IPS-20b (cell line): ENCODE data around the gene WNT4.
"Not testable (repeated sequence)": the region's sequence is repeated elsewhere in the genome, so short reads cannot be mapped to it uniquely, and the experiment has no call there.

Source experiments
- H3K27ac ChIP-seq: one replicate; pipeline ENCODE4 v1.5.1; 2013; ENCODE audit warnings: low read length
- H3K27me3 ChIP-seq: 2 replicates; pipeline ENCODE4 v1.6.1; 2013; ENCODE audit warnings: mild to moderate bottlenecking, low read length, inconsistent platforms; ENCODE audit not compliant: insufficient read depth
- H3K36me3 ChIP-seq: 2 replicates; pipeline ENCODE4 v1.6.1; 2013; ENCODE audit warnings: low read depth, mild to moderate bottlenecking, inconsistent platforms, low read length, moderate library complexity; ENCODE audit not compliant: insufficient read depth
- H3K4me1 ChIP-seq: 2 replicates; pipeline ENCODE4 v1.6.1; 2013; ENCODE audit warnings: mild to moderate bottlenecking, control low read depth, inconsistent platforms, low read length, moderate library complexity; ENCODE audit not compliant: insufficient read depth
- H3K4me3 ChIP-seq: 2 replicates; pipeline ENCODE4 v1.5.1; 2013; ENCODE audit warnings: mild to moderate bottlenecking, low read length, inconsistent platforms
- H3K9ac ChIP-seq: 2 replicates; pipeline ENCODE4 v1.6.1; 2013; ENCODE audit warnings: low read depth, mild to moderate bottlenecking, inconsistent platforms, low read length, moderate library complexity
- H3K9me3 ChIP-seq: 2 replicates; pipeline ENCODE4 v1.6.1; 2013; ENCODE audit warnings: mild to moderate bottlenecking, low read depth, low read length, inconsistent platforms; ENCODE audit not compliant: insufficient read depth

Gene WNT4

DNA sequence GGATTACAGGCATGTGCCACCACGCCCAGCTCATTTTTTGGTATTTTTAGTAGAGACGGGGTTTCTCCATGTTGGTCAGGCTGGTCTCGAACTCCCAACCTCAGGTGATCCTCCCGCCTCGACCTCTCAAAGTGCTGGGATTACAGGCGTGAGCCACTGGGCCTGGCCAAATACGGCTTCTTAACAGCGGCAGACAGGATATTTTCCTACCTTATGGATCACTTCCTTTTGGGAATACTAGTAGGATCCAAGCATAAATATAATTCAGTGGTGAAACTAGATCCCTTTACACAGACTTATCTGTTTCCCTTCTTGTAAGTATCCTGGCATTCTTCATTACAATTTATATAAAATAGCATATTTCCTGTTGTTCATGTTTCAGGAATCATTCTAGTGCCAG is 40.9 kb downstream of the WNT4 start:
- H3K27me3 ChIP-seq = no peaks in the 10 kb centered on the region
- H3K36me3 ChIP-seq = peaks cover 24% of the 10 kb centered on the region
- H3K9me3 ChIP-seq = no peaks in the 10 kb centered on the region
- H3K27ac ChIP-seq = no peak overlapping the region
- no peaks in the 10 kb centered on the region for H3K4me1 ChIP-seq
- H3K9ac ChIP-seq = no peak overlapping the region
- H3K4me3 ChIP-seq = no peak overlapping the region

GRCh38 chr1:22101199-22101598 is 41.7 kb downstream of the WNT4 start:
- Histone ChIP-seq H3K27ac (no peak overlapping the region), H3K36me3 (peaks cover 32% of the 10 kb centered on the region)

GRCh38 chr1:22100168-22100567 is 42.7 kb downstream of the WNT4 start:
- Histone ChIP-seq H3K27ac (no peak overlapping the region), H3K4me1 (no peaks in the 10 kb centered on the region), H3K27me3 (no peaks in the 10 kb centered on the region), H3K36me3 (peaks cover 38% of the 10 kb centered on the region), H3K9ac (no peak overlapping the region), H3K9me3 (no peaks in the 10 kb centered on the region), H3K4me3 (no peak overlapping the region)

More at GRCh38 chr1:22101199-22101598, 41.7 kb downstream of the WNT4 start:
- no peaks in the 10 kb centered on the region for H3K27me3 ChIP-seq
- no peaks in the 10 kb centered on the region for H3K4me1 ChIP-seq
- H3K4me3 ChIP-seq = no peak overlapping the region
- H3K9me3 ChIP-seq = no peaks in the 10 kb centered on the region
- H3K9ac ChIP-seq = no peak overlapping the region

- H3K4me3 ChIP-seq = no peak overlapping the region
- H3K36me3 ChIP-seq = peaks cover 46% of the 10 kb centered on the region
- H3K27me3 ChIP-seq = no peaks in the 10 kb centered on the region
- H3K9me3 ChIP-seq = no peaks in the 10 kb centered on the region
- no peak overlapping the region for H3K27ac ChIP-seq
- no peaks in the 10 kb centered on the region; the same call in 1 of the 2 replicates for H3K4me1 ChIP-seq
- H3K9ac ChIP-seq = no peak overlapping the region
Measured at GRCh38 chr1:22098752-22099151, 44.1 kb downstream of the WNT4 start.

DNA sequence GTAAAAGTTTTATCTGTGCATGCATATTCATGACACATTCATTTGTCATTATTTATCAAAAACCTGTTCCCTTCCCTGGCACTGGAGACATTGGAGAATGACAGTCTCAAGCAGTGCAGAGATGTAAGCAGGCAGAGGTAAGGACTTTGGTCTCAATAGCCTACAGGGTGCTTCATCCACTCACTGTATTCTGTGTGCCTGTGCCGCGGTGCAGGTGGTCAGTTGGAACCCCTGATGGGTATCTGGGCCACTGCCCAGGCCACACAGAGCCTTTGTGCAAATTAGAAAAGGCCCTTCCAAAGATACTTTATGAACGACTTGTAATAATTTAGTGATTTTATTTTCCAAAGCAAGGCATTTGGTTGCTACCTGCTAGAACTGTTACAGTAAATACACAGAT is 46.4 kb downstream of the WNT4 start:
- no peak overlapping the region for H3K9ac ChIP-seq
- no peaks in the 10 kb centered on the region for H3K27me3 ChIP-seq
- peaks cover 12% of the 10 kb centered on the region for H3K4me1 ChIP-seq
- peaks cover 54% of the 10 kb centered on the region for H3K36me3 ChIP-seq
- no peaks in the 10 kb centered on the region for H3K9me3 ChIP-seq
- no peak overlapping the region for H3K4me3 ChIP-seq
- H3K27ac ChIP-seq = no peak overlapping the region

- Histone ChIP-seq H3K36me3 (peaks cover 51% of the 10 kb centered on the region), H3K9ac (no peak overlapping the region), H3K27ac (no peak overlapping the region), H3K9me3 (no peaks in the 10 kb centered on the region), H3K4me1 (peaks cover 15% of the 10 kb centered on the region), H3K27me3 (no peaks in the 10 kb centered on the region), H3K4me3 (no peak overlapping the region)
Measured at GRCh38 chr1:22096036-22096435, 46.9 kb downstream of the WNT4 start.

DNA sequence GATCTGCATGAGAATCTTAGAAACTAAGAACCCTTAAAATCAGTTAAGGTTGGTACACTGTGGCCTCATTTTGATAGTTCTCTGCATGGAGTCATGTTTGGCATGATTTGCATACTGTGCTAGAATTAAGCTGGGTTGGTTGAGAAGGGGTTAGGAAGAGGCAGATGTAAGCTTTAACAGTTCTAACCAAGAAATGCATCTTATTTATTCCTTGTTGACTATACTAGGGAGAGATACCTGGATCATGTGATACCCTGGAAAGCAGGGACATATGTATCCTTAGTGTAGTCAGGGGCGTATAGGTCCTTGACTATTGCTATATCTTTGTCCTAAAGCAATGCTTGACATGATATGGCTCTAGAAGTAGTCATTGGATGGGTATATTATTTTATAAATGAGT is 49.4 kb downstream of the WNT4 start:
- Histone ChIP-seq H3K27ac (peak overlapping the region; percentile 72), H3K27me3 (no peaks in the 10 kb centered on the region), H3K9me3 (no peaks in the 10 kb centered on the region), H3K4me1 (peaks cover 39% of the 10 kb centered on the region), H3K36me3 (peaks cover 45% of the 10 kb centered on the region), H3K4me3 (no peak overlapping the region), H3K9ac (no peak overlapping the region; the same call in 1 of the 2 replicates)

GRCh38 chr1:22092026-22092768 is 50.7 kb downstream of the WNT4 start:
- not testable (repeated sequence) for H3K27me3 ChIP-seq, H3K9me3 ChIP-seq
- Histone ChIP-seq H3K36me3 (peaks cover 46% of the 10 kb centered on the region), H3K4me3 (peak overlapping the region; percentile 30; the same call in 1 of the 2 replicates), H3K4me1 (peaks cover 40% of the 10 kb centered on the region), H3K9ac (peak overlapping the region; percentile 50; the same call in 1 of the 2 replicates), H3K27ac (peak overlapping the region; percentile 72)

- Histone ChIP-seq H3K4me1 (peaks cover 40% of the 10 kb centered on the region), H3K4me3 (no peak overlapping the region), H3K36me3 (peaks cover 49% of the 10 kb centered on the region), H3K9me3 (no peaks in the 10 kb centered on the region), H3K9ac (peak overlapping the region; percentile 43; the same call in 1 of the 2 replicates), H3K27me3 (no peaks in the 10 kb centered on the region), H3K27ac (peak overlapping the region; percentile 85)
Measured at GRCh38 chr1:22090867-22091266, 52.0 kb downstream of the WNT4 start.

DNA sequence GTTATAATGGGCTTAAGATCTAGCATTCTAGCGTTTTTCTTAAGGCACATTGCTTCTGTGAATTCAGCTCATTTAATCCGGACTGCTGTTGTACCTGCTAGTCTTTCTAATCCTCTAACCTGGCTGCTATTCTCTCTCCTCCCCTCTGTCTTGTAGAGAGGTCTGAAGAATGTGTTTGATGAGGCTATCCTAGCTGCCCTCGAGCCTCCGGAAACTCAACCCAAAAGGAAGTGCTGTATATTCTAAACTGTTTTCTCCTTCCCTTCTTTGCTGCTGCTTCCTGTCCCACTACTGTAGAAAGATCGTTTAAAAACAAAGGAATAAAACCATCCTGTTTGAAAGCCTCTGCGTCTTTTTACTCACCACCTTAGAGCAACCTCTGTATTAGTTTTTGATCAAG is 53.1 kb downstream of the WNT4 start:
- no peaks in the 10 kb centered on the region for H3K27me3 ChIP-seq
- H3K4me1 ChIP-seq = peaks cover 40% of the 10 kb centered on the region
- peak overlapping the region; percentile 43; the same call in 1 of the 2 replicates for H3K9ac ChIP-seq
- H3K9me3 ChIP-seq = no peaks in the 10 kb centered on the region
- no peak overlapping the region for H3K27ac ChIP-seq
- peaks cover 46% of the 10 kb centered on the region for H3K36me3 ChIP-seq
- H3K4me3 ChIP-seq = peak overlapping the region; percentile 15; the same call in 1 of the 2 replicates

GRCh38 chr1:22089134-22089571 is 53.7 kb downstream of the WNT4 start:
- Histone ChIP-seq H3K9me3 (no peaks in the 10 kb centered on the region), H3K9ac (peak overlapping the region; percentile 43; the same call in 1 of the 2 replicates), H3K27ac (peak overlapping the region; percentile 9), H3K36me3 (peaks cover 46% of the 10 kb centered on the region), H3K27me3 (no peaks in the 10 kb centered on the region), H3K4me1 (peaks cover 40% of the 10 kb centered on the region), H3K4me3 (peak overlapping the region; percentile 15; the same call in 1 of the 2 replicates)

DNA sequence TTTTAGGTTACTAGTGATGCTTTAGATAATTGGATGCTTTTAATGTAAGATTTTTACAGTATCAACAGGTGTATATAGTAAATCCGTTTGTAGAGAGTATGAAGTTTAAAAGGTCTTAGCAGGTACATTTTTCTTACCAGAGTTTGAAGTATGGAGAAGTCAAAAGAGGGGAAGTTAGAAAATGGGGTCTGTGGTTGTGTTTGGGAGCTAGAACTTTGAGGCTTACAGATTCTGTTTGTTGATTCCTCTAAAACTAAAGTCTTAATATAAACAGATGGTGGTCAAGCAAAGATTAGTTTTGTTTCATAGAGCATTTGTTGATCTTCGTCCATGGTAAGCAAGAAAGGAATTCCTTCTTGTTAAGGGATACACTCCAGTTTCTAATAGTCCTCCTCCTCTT is 54.6 kb downstream of the WNT4 start:
- peaks cover 48% of the 10 kb centered on the region for H3K36me3 ChIP-seq
- H3K9me3 ChIP-seq = no peaks in the 10 kb centered on the region
- H3K4me1 ChIP-seq = peaks cover 36% of the 10 kb centered on the region
- no peak overlapping the region for H3K4me3 ChIP-seq
- H3K27ac ChIP-seq = no peak overlapping the region
- no peak overlapping the region for H3K9ac ChIP-seq
- no peaks in the 10 kb centered on the region for H3K27me3 ChIP-seq
